PC-3 (cell line): ENCODE results near the gene TMEM231. TPM values are rescaled to one million over a fixed set of nuclear protein-coding genes. Genes with fewer than 3 reads are reported as not detected.

Experiments
- ATAC-seq: fragments of 200-7000 bp; cut with Tn5 transposase; 2 replicates; pipeline ENCODE4 v1.9.1; 2020; ENCODE audit warnings: mild to moderate bottlenecking, moderate library complexity
- BruUV-seq: library from RNA; stranded (reverse); fragments of 400-500 nt; replicated peaks from 2 replicates; lab custom pipeline; 2021; lab: Mats Ljungman, UMichigan
- CTCF ChIA-PET: fragments of 300-600 bp; sonication (Branson Sonifier 250); formaldehyde crosslinking; loops from one replicate; lab custom pipeline; 2022; ENCODE audit warnings: antibody characterized with exemption; lab: Charles Lee
- POLR2A ChIA-PET: fragments of 300-600 bp; sonication (Branson Sonifier 250); formaldehyde crosslinking; loops from one replicate; lab custom pipeline; 2022; ENCODE audit warnings: antibody characterized with exemption; ENCODE audit not compliant: unreplicated experiment; lab: Charles Lee
- DNase-seq: peaks from one replicate; pipeline ENCODE4 v3.0.0-alpha.2; 2015
- H2AFZ ChIP-seq: fragments of 300-600 bp; sonication (generic); 2 replicates; pipeline ENCODE4 v1.6.0; 2016; ENCODE audit warnings: antibody characterized with exemption, low read length
- H3F3A ChIP-seq: fragments of 300-600 bp; sonication (generic); one replicate; pipeline ENCODE4 v1.6.0; 2017; ENCODE audit warnings: antibody characterized with exemption, low read length, control low read depth, mild to moderate bottlenecking; ENCODE audit not compliant: unreplicated experiment
- H3K27ac ChIP-seq: fragments of 300-600 bp; sonication (generic); 2 replicates; pipeline ENCODE4 v1.5.1; 2016; ENCODE audit warnings: mild to moderate bottlenecking, low read length
- H3K27me3 ChIP-seq: fragments of 300-600 bp; sonication (generic); 2 replicates; pipeline ENCODE4 v1.6.1; 2016; ENCODE audit warnings: low read length, mixed read lengths
- H3K36me3 ChIP-seq: fragments of 300-600 bp; sonication (generic); 2 replicates; pipeline ENCODE4 v1.6.1; 2016; ENCODE audit warnings: low read depth, mixed run types, low read length, mixed read lengths
- H3K4me1 ChIP-seq: fragments of 300-600 bp; sonication (generic); 2 replicates; pipeline ENCODE4 v1.5.1; 2016; ENCODE audit warnings: low read length; ENCODE audit not compliant: insufficient read depth
- H3K4me2 ChIP-seq: fragments of 300-600 bp; sonication (generic); 2 replicates; pipeline ENCODE4 v1.6.0; 2016; ENCODE audit warnings: low read length
- H3K4me3 ChIP-seq: fragments of 300-600 bp; sonication (generic); 2 replicates; pipeline ENCODE4 v1.5.1; 2016; ENCODE audit warnings: mild to moderate bottlenecking, low read length, mixed read lengths
- H3K79me2 ChIP-seq: fragments of 300-600 bp; sonication (generic); 2 replicates; pipeline ENCODE4 v1.6.1; 2017; ENCODE audit warnings: low read length, mixed read lengths
- H3K9ac ChIP-seq: fragments of 300-600 bp; sonication (generic); 2 replicates; pipeline ENCODE4 v1.6.0; 2016; ENCODE audit warnings: mild to moderate bottlenecking, low read length
- H3K9me2 ChIP-seq: fragments of 300-600 bp; sonication (generic); replicated peaks from 2 replicates; pipeline ENCODE4 v1.6.1; 2016; ENCODE audit warnings: mixed run types, low read length, mixed read lengths
- H3K9me3 ChIP-seq: fragments of 300-600 bp; sonication (generic); 2 replicates; pipeline ENCODE4 v1.6.1; 2016; ENCODE audit warnings: low read length, mixed read lengths
- H4K20me1 ChIP-seq: fragments of 300-600 bp; sonication (generic); 2 replicates; pipeline ENCODE4 v1.6.1; 2016; ENCODE audit warnings: low read length, mixed read lengths
- EZH2 ChIP-seq: fragments of 300-600 bp; sonication (generic); IDR thresholded peaks from one replicate; pipeline ENCODE4 v1.6.1; 2017; ENCODE audit warnings: antibody characterized with exemption, mild to moderate bottlenecking, low read length; ENCODE audit not compliant: unreplicated experiment
- EZH2phosphoT487 ChIP-seq: fragments of 300-600 bp; sonication (generic); IDR thresholded peaks from 2 replicates; pipeline ENCODE4 v1.6.1; 2018; ENCODE audit warnings: mild to moderate bottlenecking, antibody characterized with exemption, low read length, borderline replicate concordance
- intact Hi-C: fragments of 100-400 bp; cut with micrococcal nuclease; formaldehyde crosslinking; loops from 2 replicates; pipeline ENCODE4 v1.9.0; 2023
- total RNA-seq: library from RNA; depleted of rRNA; stranded (reverse); fragments of >200 nt; gene quantifications from 2 replicates; pipeline ENCODE4 v1.2.3, GENCODE V29; 2014
- TF ChIP-seq, protein P1 (sequence below): fragments of 300-600 bp; sonication (generic); conservative IDR thresholded peaks from 2 replicates; pipeline ENCODE4 v1.5.1; 2017; ENCODE audit warnings: antibody characterized with exemption, low read depth, mild to moderate bottlenecking, low read length

The TMEM231 gene
- total RNA-seq, 1 experiment from 2014 or later: 20.2 TPM

DNA sequence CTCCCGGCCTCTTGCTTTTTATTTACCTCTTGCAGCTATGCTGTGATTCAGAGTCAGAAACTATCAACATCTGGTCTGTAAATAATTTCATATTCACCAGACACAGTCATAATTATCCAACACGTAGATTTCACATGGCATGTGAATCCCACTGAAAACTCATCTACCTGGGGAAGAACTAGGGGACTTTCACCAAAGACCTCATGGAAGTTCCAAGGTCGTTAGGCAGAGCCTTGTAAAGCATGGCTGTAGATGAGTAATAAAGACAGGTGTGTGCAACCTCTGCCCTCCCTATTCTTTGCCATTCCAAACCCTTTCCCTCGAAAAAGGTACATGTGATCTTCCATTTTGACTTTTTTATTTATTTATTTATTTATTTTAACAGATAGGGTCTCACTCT, 18.3 kb downstream of the TMEM231 start:
- DNase-seq (no peak), ATAC-seq (no peak)
- CTCF ChIA-PET: no interaction called here
- Histone ChIP-seq H4K20me1 (no peaks in the 10 kb centered on the region), H3K36me3 (no peaks in the 10 kb centered on the region), H2AFZ (no peak overlapping the region), H3K9me2 (no peaks in the 10 kb centered on the region), H3K4me2 (no peak overlapping the region), H3K9ac (no peak overlapping the region), H3K27ac (no peak overlapping the region), H3K27me3 (no peaks in the 10 kb centered on the region), H3K4me1 (no peaks in the 10 kb centered on the region), H3K4me3 (no peak overlapping the region), H3K9me3 (no peaks in the 10 kb centered on the region), H3F3A (no peaks in the 10 kb centered on the region), H3K79me2 (no peaks in the 10 kb centered on the region)
- TF ChIP-seq EZH2phosphoT487: no peak
- TF ChIP-seq EZH2: no peak
- TF ChIP-seq, protein P1, sequence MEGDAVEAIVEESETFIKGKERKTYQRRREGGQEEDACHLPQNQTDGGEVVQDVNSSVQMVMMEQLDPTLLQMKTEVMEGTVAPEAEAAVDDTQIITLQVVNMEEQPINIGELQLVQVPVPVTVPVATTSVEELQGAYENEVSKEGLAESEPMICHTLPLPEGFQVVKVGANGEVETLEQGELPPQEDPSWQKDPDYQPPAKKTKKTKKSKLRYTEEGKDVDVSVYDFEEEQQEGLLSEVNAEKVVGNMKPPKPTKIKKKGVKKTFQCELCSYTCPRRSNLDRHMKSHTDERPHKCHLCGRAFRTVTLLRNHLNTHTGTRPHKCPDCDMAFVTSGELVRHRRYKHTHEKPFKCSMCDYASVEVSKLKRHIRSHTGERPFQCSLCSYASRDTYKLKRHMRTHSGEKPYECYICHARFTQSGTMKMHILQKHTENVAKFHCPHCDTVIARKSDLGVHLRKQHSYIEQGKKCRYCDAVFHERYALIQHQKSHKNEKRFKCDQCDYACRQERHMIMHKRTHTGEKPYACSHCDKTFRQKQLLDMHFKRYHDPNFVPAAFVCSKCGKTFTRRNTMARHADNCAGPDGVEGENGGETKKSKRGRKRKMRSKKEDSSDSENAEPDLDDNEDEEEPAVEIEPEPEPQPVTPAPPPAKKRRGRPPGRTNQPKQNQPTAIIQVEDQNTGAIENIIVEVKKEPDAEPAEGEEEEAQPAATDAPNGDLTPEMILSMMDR: no peak
- POLR2A ChIA-PET: no interaction called here
- intact Hi-C loops: no loop called here
- no TSS peak for BruUV-seq

DNA sequence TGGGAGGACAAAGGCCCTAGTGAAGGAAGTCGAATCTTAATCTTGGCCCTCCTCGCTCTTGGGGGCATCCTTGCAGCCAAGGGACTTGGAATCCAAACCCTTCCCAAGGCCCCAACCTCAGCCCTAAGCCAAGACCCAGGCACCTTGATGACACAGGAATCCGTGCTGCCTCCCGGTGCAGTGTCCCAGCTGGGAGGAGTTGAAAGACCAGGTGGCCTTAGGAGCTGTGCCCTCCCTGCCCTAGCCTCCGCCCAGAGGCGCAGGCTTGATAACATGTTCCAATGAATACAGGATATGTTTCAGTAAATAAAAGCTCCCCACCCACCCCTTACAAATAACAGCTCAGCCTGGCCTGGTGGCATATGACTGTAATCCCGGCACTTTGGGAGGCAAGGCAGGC, 20.2 kb downstream of the TMEM231 start, which contains the start of gene CHST5:
TSS of gene CHST5 (minus strand) at position 208 of the 400 bp plus-strand sequence. CDS start 5,724 bp downstream, outside the sequence.
- Histone ChIP-seq H4K20me1 (no peaks in the 10 kb centered on the region), H3K4me2 (no peak within 1 kb of the TSS), H3K27me3 (no peaks in the 10 kb centered on the region), H3K4me3 (no peak within 1 kb of the TSS), H2AFZ (no peak within 1 kb of the TSS), H3K9me3 (no peaks in the 10 kb centered on the region), H3K4me1 (no peaks in the 10 kb centered on the region), H3K9me2 (no peaks in the 10 kb centered on the region), H3K27ac (no peak within 1 kb of the TSS), H3F3A (no peaks in the 10 kb centered on the region), H3K9ac (no peak within 1 kb of the TSS), H3K36me3 (no peaks in the 10 kb centered on the region), H3K79me2 (no peaks in the 10 kb centered on the region)
- no peak for ATAC-seq
- intact Hi-C loops: no loop called here
- ChIA-PET POLR2A (no interaction called here), CTCF (no interaction called here)
- BruUV-seq: no TSS peak
- TF ChIP-seq, protein P1: no peak
- TF ChIP-seq EZH2phosphoT487: no peak
- no peak for TF ChIP-seq EZH2
- no peak for DNase-seq

DNA sequence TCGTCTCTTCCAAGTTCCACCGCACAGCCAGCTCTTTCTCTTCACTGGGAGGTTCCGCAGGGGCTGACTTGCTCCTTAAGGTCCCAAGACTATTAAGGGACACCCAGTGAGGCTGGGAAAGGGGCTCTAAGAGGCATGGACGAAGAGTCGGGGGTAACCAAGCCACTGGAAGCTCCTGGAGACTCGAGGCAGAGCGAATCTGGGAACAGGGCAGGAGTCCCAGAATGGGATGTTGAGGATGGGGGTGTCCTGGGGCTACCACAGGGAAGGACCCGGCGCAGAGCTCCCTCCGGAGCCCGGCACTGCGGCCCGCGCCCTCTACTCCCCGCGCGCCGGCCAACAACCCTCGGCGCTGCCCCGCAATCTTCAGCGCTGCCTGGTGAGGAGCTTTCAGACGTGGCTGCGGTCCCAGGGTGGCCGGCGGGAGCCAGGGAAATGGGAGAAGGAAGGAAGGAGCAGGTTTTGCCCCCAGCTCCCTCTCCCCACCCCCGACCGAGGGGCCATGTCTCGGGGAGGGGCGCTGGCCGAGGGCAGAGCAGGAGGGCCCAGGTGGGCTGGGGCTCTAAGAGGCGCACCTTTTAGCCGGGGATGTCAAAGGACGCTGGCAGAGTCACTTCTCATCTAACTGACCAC, 20.7 kb downstream of the TMEM231 start:
- no peaks in the 10 kb centered on the region for H3K9me2 ChIP-seq
- ATAC-seq: no peak
- H3K4me1 ChIP-seq: no peaks in the 10 kb centered on the region
- no peak overlapping the region for H3K9ac ChIP-seq
- no peaks in the 10 kb centered on the region for H3K9me3 ChIP-seq
- H3F3A ChIP-seq: no peaks in the 10 kb centered on the region
- BruUV-seq: no TSS peak
- ChIA-PET CTCF (no interaction called here), POLR2A (no interaction called here)
- no peak overlapping the region for H3K4me2 ChIP-seq
- H4K20me1 ChIP-seq: no peaks in the 10 kb centered on the region
- no peak for DNase-seq
- intact Hi-C loops: no loop called here
- no peak overlapping the region for H2AFZ ChIP-seq
- no peaks in the 10 kb centered on the region for H3K36me3 ChIP-seq
- TF ChIP-seq EZH2phosphoT487 (no peak), EZH2 (no peak)
- TF ChIP-seq, protein P1: no peak
- H3K4me3 ChIP-seq: no peak overlapping the region
- no peak overlapping the region for H3K27ac ChIP-seq
- no peaks in the 10 kb centered on the region for H3K79me2 ChIP-seq
- no peaks in the 10 kb centered on the region for H3K27me3 ChIP-seq
